ENCODE results near the gene SPACDR. TPM values are rescaled to one million over a fixed set of nuclear protein-coding genes. Genes with fewer than 3 reads are reported as not detected.

The SPACDR gene
- total RNA-seq, 1 experiment from 2014 or later, result 4.5 TPM

- peak; percentile 80 for DNase-seq
- Mint-ChIP-seq H3K9me3 (ENCODE audit: low read depth, unreplicated experiment) (no peaks in the 10 kb centered on the region), H3K27ac (ENCODE audit: unreplicated experiment) (no peak overlapping the region), H3K36me3 (ENCODE audit: insufficient read depth, unreplicated experiment) (peaks cover 11% of the 10 kb centered on the region), H3K4me3 (ENCODE audit: low read depth, unreplicated experiment) (peak overlapping the region; percentile 69), H3K27me3 (ENCODE audit: unreplicated experiment) (no peaks in the 10 kb centered on the region), H3K4me1 (ENCODE audit: low read depth, unreplicated experiment) (no peaks in the 10 kb centered on the region)
- intact Hi-C loops (cut with micrococcal nuclease; ENCODE audit: unreplicated experiment), result no loop called here
- TF ChIP-seq, protein P1, sequence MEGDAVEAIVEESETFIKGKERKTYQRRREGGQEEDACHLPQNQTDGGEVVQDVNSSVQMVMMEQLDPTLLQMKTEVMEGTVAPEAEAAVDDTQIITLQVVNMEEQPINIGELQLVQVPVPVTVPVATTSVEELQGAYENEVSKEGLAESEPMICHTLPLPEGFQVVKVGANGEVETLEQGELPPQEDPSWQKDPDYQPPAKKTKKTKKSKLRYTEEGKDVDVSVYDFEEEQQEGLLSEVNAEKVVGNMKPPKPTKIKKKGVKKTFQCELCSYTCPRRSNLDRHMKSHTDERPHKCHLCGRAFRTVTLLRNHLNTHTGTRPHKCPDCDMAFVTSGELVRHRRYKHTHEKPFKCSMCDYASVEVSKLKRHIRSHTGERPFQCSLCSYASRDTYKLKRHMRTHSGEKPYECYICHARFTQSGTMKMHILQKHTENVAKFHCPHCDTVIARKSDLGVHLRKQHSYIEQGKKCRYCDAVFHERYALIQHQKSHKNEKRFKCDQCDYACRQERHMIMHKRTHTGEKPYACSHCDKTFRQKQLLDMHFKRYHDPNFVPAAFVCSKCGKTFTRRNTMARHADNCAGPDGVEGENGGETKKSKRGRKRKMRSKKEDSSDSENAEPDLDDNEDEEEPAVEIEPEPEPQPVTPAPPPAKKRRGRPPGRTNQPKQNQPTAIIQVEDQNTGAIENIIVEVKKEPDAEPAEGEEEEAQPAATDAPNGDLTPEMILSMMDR (IDR thresholded peaks at IDR 0.05; ENCODE audit: unreplicated experiment), result peak; percentile 86
- CTCF ChIA-PET, result interaction anchor here (0.7 to 1.0 kb wide), 2 partner anchors 13 to 18 kb away, joined by 3 to 6 read pairs; no protein-coding TSS in a partner anchor
- BruUV-seq (replicated peaks), result no TSS peak
Measured at GRCh38 chr7:100483090-100483721, 19.1 kb upstream of the SPACDR start.

DNA sequence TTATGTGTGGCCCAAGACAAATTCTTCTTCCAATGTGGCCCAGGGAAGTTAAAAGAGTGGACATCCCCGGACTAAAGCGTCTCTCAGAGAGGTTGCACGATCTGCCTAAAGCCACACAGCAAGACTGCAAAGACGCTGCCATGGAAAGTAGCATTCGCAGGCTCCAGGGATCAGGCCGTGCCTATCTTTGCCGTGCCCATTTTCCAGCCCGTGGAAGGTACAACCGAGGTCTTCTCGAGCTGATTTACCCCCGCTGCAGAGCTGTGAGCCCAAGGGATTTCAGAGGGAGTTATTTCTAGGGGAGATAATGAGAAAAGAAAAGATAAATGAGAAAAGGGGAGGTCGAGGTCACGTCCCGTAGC lies 18.6 kb upstream of the SPACDR start:
- intact Hi-C loops (cut with micrococcal nuclease; ENCODE audit: unreplicated experiment), result no loop called here
- peak overlapping the region; percentile 69 for H3K4me3 Mint-ChIP-seq (ENCODE audit: low read depth, unreplicated experiment)
- BruUV-seq (replicated peaks), result no TSS peak

GRCh38 chr7:100481466-100481865 lies 17.4 kb upstream of the SPACDR start:
- no TSS peak for BruUV-seq (replicated peaks)
- Mint-ChIP-seq H3K36me3 (ENCODE audit: insufficient read depth, unreplicated experiment) (peaks cover 15% of the 10 kb centered on the region), H3K4me1 (ENCODE audit: low read depth, unreplicated experiment) (peaks cover 8% of the 10 kb centered on the region), H3K27ac (ENCODE audit: unreplicated experiment) (no peak overlapping the region), H3K9me3 (ENCODE audit: low read depth, unreplicated experiment) (no peaks in the 10 kb centered on the region), H3K27me3 (ENCODE audit: unreplicated experiment) (no peaks in the 10 kb centered on the region), H3K4me3 (ENCODE audit: low read depth, unreplicated experiment) (no peak overlapping the region)
- TF ChIP-seq, protein P1 (IDR thresholded peaks at IDR 0.05; ENCODE audit: unreplicated experiment), result no peak
- CTCF ChIA-PET, result interaction anchor here (0.6 kb wide), 1 partner anchor 376 kb away, joined by 3 read pairs; no protein-coding TSS in a partner anchor
- no peak for DNase-seq
- intact Hi-C loops (cut with micrococcal nuclease; ENCODE audit: unreplicated experiment), result no loop called here

More for the DNA sequence above, 18.6 kb upstream of the SPACDR start:
- H3K36me3 Mint-ChIP-seq (ENCODE audit: insufficient read depth, unreplicated experiment), result peaks cover 15% of the 10 kb centered on the region
- H3K9me3 Mint-ChIP-seq (ENCODE audit: low read depth, unreplicated experiment), result no peaks in the 10 kb centered on the region
- H3K4me1 Mint-ChIP-seq (ENCODE audit: low read depth, unreplicated experiment), result no peaks in the 10 kb centered on the region
- CTCF ChIA-PET, result interaction anchor here (0.5 to 1.0 kb wide), 3 partner anchors 13 to 43 kb away, joined by 3 to 6 read pairs (median 3); no protein-coding TSS in a partner anchor
- no peak overlapping the region for H3K27ac Mint-ChIP-seq (ENCODE audit: unreplicated experiment)
- TF ChIP-seq, protein P1 (IDR thresholded peaks at IDR 0.05; ENCODE audit: unreplicated experiment), result no peak
- no peak for DNase-seq
- H3K27me3 Mint-ChIP-seq (ENCODE audit: unreplicated experiment), result no peaks in the 10 kb centered on the region

DNA sequence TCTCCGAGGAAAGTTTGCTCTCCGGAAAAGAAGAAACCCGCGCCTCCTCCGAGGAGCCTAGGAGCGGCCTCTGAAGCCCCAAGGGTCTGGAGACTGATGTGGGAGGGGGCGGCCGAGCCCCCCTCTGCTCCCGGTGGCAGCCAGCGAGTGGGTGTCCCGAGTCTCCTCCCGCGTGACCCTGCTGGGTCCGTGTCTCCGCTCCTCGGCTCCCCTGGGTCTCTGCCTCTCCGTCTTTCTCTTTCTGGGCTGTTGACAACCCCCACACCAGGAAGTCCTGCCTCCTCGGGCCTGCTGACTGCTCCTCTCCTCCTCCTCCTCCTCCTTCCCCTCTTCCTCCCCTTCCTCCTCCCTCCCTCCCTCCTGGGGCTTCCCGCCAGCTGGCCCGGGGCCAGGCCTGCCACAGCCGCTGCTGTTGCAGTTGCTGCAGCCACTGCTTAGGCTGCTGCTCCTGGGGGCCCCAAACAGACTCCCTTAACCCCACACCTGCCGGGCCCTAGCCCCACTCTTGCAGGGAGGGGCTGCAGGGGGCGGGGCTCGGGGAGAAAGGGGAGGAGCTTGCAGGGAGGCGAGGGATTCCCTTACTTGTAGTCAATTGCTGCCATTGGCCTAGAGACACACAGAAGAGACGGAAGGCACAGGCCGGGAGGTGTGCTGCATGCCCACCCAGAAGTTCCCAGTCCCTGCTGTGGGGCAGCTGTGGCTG lies 15.0 kb upstream of the SPACDR start, which contains the start of gene TSC22D4:
TSC22D4 (minus strand) TSS at position 257 of the 703 bp plus-strand sequence. CDS start 1,176 bp downstream, outside the sequence.
- intact Hi-C loops (cut with micrococcal nuclease; ENCODE audit: unreplicated experiment), result loop anchor here (5.0 kb wide), 1 partner anchor 68 kb away; no protein-coding TSS in a partner anchor
- Mint-ChIP-seq H3K4me1 (ENCODE audit: low read depth, unreplicated experiment) (peaks cover 16% of the 10 kb centered on the region), H3K9me3 (ENCODE audit: low read depth, unreplicated experiment) (no peaks in the 10 kb centered on the region), H3K4me3 (ENCODE audit: low read depth, unreplicated experiment) (peak within 1 kb of the TSS; percentile 89), H3K36me3 (ENCODE audit: insufficient read depth, unreplicated experiment) (peaks cover 20% of the 10 kb centered on the region), H3K27ac (ENCODE audit: unreplicated experiment) (peak within 1 kb of the TSS; percentile 77), H3K27me3 (ENCODE audit: unreplicated experiment) (no peaks in the 10 kb centered on the region)
- DNase-seq, result peak; percentile 83
- CTCF ChIA-PET, result no interaction called here
- BruUV-seq (replicated peaks), result no TSS peak
- TF ChIP-seq, protein P1 (IDR thresholded peaks at IDR 0.05; ENCODE audit: unreplicated experiment), result no peak

All from Calu3 (cell line).